ENCODE data around the gene RGL1.

RGL1 gene

DNA sequence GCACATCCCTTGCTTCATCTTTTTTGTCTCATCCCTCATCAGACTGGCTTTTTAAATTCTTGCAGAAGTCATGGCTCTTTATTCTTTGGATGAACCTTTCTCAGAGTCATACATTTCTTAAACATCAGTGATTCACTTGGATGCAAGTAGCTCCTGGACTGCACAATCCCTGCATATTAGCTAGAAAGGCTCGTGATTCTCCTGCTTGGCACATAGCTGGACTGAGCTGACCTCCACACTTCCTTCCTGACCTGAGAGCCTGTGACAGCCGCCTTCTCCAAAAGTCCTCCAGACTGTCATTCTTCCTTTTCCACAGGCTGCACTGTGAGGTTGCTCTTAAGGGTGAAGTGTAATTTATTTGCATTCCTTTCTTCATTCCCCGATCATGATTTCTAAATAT, 109.4 kb downstream of the RGL1 start:
- no peak for DNase-seq (ENCODE audit: extremely low read depth, insufficient read length)
- H3K36me3 ChIP-seq (ENCODE audit: control insufficient read depth, insufficient read depth, low read length) = peaks cover 26% of the 10 kb centered on the region
- H3K4me3 ChIP-seq (replicated peaks; ENCODE audit: low read depth, low read length) = no peak overlapping the region
- H3K27me3 ChIP-seq (replicated peaks; ENCODE audit: control insufficient read depth, insufficient read depth, low read length) = no peaks in the 10 kb centered on the region
- TF ChIP-seq, protein P1, sequence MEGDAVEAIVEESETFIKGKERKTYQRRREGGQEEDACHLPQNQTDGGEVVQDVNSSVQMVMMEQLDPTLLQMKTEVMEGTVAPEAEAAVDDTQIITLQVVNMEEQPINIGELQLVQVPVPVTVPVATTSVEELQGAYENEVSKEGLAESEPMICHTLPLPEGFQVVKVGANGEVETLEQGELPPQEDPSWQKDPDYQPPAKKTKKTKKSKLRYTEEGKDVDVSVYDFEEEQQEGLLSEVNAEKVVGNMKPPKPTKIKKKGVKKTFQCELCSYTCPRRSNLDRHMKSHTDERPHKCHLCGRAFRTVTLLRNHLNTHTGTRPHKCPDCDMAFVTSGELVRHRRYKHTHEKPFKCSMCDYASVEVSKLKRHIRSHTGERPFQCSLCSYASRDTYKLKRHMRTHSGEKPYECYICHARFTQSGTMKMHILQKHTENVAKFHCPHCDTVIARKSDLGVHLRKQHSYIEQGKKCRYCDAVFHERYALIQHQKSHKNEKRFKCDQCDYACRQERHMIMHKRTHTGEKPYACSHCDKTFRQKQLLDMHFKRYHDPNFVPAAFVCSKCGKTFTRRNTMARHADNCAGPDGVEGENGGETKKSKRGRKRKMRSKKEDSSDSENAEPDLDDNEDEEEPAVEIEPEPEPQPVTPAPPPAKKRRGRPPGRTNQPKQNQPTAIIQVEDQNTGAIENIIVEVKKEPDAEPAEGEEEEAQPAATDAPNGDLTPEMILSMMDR (IDR thresholded peaks at IDR 0.05; ENCODE audit: insufficient read depth, low read length, poor library complexity, severe bottlenecking) = no peak

DNA sequence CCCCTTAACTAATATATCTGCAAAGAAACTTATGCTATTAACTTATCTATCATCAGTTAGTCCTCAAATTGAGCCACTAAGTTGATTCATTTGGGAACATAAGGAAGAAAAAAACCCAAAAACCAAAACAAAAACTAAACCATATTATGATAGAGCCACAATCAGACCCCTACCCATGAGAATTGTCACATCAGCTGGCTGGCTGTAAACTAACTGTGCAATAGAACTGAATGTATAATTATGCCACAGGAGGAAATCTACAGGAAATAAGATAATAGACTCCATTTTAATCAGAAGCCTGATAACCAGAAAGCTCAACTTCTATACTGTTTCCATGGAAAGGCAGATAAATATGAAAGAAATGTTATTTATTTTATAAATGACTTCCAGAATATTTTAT, 110.0 kb downstream of the RGL1 start:
- DNase-seq (ENCODE audit: extremely low read depth, insufficient read length) = no peak
- no peaks in the 10 kb centered on the region for H3K27me3 ChIP-seq (replicated peaks; ENCODE audit: control insufficient read depth, insufficient read depth, low read length)
- H3K4me3 ChIP-seq (replicated peaks; ENCODE audit: low read depth, low read length) = no peak overlapping the region
- H3K36me3 ChIP-seq (ENCODE audit: control insufficient read depth, insufficient read depth, low read length) = peaks cover 29% of the 10 kb centered on the region
- TF ChIP-seq, protein P1 (IDR thresholded peaks at IDR 0.05; ENCODE audit: insufficient read depth, low read length, poor library complexity, severe bottlenecking) = no peak

DNA sequence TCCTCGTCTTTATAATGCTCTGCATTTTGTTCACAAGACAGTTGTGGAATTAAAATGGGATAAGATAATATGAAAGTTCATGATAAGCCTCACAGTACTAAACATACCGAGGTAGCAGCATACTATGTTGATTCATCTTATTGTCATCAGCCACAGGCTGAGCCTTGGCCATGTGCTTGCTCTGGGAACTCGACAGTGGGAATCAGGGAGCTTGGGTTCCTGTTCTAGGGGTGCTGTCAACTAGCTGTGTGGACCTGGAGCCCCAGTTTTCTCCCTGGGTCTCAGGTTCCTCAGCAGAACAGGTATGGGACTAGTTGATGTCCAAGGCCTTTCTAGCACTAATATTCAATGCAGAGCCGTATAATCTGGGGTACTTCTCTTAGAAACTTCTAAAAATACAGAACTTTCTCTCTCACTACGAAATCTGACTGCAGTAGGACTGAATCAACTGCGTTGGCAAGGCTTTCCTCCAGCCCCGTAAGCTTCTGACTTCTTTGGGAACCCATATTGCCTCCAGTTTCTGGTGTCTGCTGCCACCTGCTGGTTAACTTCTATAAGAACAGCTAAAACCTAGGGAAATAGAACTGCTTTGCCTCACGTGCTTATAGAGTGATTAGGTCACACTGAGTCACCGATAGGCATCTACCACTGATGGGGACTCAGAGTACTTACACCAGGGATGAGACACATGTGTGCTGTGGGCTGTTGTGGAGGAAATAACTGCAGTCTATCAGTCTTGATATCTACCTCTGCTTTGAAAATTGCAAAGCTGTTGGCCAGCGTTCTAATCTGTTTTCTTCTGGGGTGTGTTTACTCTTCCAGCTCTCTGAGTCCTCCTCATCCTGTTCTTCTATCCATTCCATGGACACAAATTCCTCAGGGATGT, 110.9 kb downstream of the RGL1 start:
- TF ChIP-seq, protein P1 (IDR thresholded peaks at IDR 0.05; ENCODE audit: insufficient read depth, low read length, poor library complexity, severe bottlenecking) = peak; percentile 71
- no peak overlapping the region for H3K4me3 ChIP-seq (replicated peaks; ENCODE audit: low read depth, low read length)
- H3K27me3 ChIP-seq (replicated peaks; ENCODE audit: control insufficient read depth, insufficient read depth, low read length) = no peaks in the 10 kb centered on the region
- peak; percentile 49 for DNase-seq (ENCODE audit: extremely low read depth, insufficient read length)
- peaks cover 29% of the 10 kb centered on the region for H3K36me3 ChIP-seq (ENCODE audit: control insufficient read depth, insufficient read depth, low read length)

DNA sequence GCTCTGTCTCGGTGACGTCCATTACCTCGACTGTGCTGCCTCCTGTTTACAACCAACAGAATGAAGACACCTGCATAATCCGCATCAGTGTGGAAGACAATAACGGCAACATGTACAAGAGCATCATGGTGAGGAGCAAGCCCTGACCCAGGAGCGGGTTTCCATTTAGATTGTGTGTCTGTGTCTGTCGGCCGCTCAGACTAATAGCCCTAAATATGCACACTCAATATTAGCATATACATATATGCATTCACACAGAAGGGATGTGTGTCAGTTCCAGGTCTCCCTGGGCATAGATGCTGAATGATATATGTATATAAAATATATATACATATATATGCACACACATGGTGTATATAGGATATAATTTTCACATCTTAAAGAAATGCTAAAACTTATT, 111.7 kb downstream of the RGL1 start:
- Histone ChIP-seq H3K4me3 (replicated peaks; ENCODE audit: low read depth, low read length) (no peak overlapping the region), H3K27me3 (replicated peaks; ENCODE audit: control insufficient read depth, insufficient read depth, low read length) (no peaks in the 10 kb centered on the region), H3K36me3 (ENCODE audit: control insufficient read depth, insufficient read depth, low read length) (peaks cover 29% of the 10 kb centered on the region)
- DNase-seq (ENCODE audit: extremely low read depth, insufficient read length) = no peak
- TF ChIP-seq, protein P1 (IDR thresholded peaks at IDR 0.05; ENCODE audit: insufficient read depth, low read length, poor library complexity, severe bottlenecking) = no peak

DNA sequence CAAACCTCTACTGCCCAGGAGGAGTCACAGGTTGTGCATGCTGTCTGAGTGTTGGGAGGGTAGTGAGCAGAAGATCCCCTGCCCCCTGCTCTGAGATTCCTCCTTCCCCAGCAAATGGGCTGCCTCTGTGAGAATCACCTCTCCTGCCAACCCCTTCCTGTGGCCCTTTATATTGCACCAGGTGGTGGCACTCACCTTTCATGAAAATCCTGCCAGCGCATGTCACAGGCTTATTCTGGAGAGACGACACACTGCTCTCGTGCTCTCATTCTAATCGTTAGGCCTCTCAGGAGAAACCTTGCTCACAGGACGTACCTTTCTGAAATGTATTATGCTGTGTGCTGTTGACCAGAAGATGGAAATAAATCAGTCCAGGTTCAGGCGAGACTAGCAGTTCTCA, 113.7 kb downstream of the RGL1 start:
- Histone ChIP-seq H3K27me3 (replicated peaks; ENCODE audit: control insufficient read depth, insufficient read depth, low read length) (no peaks in the 10 kb centered on the region), H3K36me3 (ENCODE audit: control insufficient read depth, insufficient read depth, low read length) (peaks cover 32% of the 10 kb centered on the region), H3K4me3 (replicated peaks; ENCODE audit: low read depth, low read length) (no peak overlapping the region)
- TF ChIP-seq, protein P1 (IDR thresholded peaks at IDR 0.05; ENCODE audit: insufficient read depth, low read length, poor library complexity, severe bottlenecking) = no peak
- DNase-seq (ENCODE audit: extremely low read depth, insufficient read length) = no peak

Measured in GM06990 (cell line).